Skeletal muscle tissue (tissue), 4 donors: ENCODE data around the gene MTUS2. TPM values are rescaled to one million over a fixed set of nuclear protein-coding genes. Genes with fewer than 3 reads are reported as not detected.

Experiments
- H3K27ac ChIP-seq: one replicate; pipeline ENCODE4 v1.7.0; 2013; ENCODE audit warnings: mild to moderate bottlenecking, low read depth, low read length, inconsistent platforms
- H3K27me3 ChIP-seq, 3 donors: one replicate each; pipeline ENCODE4 v1.7.0; 2013; ENCODE audit warnings: low read length in 3 of 3; ENCODE audit not compliant: control insufficient read depth in 3 of 3, insufficient read depth in 3 of 3
- H3K36me3 ChIP-seq, 3 donors: one replicate each; pipeline ENCODE4 v1.7.0; 2013; ENCODE audit warnings: low read length in 3 of 3; ENCODE audit not compliant: control insufficient read depth in 3 of 3, insufficient read depth in 3 of 3
- H3K4me1 ChIP-seq, 3 donors: one replicate each; pipeline ENCODE4 v1.7.0; 2013; ENCODE audit warnings: low read length in 3 of 3, mild to moderate bottlenecking in 3 of 3; ENCODE audit not compliant: control insufficient read depth in 3 of 3, insufficient read depth in 3 of 3
- H3K4me3 ChIP-seq, 3 donors: one replicate each; pipeline ENCODE4 v1.7.0; 2013; ENCODE audit warnings: low read length in 3 of 3
- H3K9ac ChIP-seq, 3 donors: one replicate each; pipeline ENCODE4 v1.7.0; 2013; ENCODE audit warnings: low read length in 3 of 3, mild to moderate bottlenecking in 3 of 3, moderate library complexity in 2 of 3, low read depth in 1 of 3
- H3K9me3 ChIP-seq, 3 donors: one replicate each; pipeline ENCODE4 v1.7.0; 2013; ENCODE audit warnings: low read length in 3 of 3; ENCODE audit not compliant: control insufficient read depth in 3 of 3
- total RNA-seq: library from RNA; depleted of rRNA; stranded (reverse); fragments of >200 nt; gene quantifications from one replicate; pipeline ENCODE4 v1.2.3, GENCODE V29; 2014
- donor health status: Osteomylitis.

The MTUS2 gene
- total RNA-seq, 1 donor from 2014 or later: 4.2 TPM

DNA sequence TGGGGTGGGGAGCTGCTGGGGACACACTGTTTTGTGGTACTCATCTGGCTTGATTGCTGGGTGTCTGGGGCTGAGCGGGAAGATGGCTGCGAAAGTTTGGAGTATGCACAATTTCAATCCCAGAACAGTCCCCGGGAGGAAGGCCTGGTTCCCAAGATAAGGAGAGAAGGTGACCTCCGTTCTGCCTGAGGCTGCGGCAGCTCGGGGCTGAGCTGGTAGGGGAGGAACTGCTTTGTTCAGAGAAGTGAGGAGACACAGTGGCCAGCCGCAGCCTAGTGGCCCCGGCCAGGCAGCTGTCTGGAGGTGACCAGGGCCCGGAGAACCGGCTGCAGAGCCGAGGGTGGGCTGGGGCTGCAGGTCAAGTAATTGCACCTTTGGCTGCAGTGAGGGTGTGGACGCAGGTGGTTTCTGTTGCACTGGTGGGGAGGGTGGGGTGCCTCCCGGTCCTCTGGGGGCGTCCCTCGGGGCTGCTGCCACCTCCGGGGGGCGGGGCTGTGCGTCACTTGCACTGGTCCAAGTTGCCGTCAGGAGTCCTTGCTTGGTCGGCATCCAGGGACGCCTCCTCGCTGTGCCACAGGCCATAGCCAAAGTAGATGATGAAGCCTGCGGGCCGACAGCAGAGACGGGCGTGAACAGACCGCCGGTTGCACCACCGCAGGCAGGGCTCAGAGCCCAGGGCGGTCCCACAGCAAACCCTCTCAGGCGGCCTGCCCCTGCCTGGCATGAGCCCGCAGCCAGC is 694.0 kb downstream of the MTUS2 start:
- Histone ChIP-seq H3K36me3 (peaks cover 0 to 16% (median 6%) of the 10 kb centered on the region in 3 donors), H3K4me3 (no peak overlapping the region), H3K9ac (no peak overlapping the region), H3K27me3 (peaks cover 0 to 3% (median 0%) of the 10 kb centered on the region in 3 donors), H3K4me1 (no peaks in the 10 kb centered on the region), H3K9me3 (no peaks in the 10 kb centered on the region), H3K27ac (no peak overlapping the region)

- peaks cover 0 to 3% (median 0%) of the 10 kb centered on the region in 3 donors for H3K27me3 ChIP-seq
- no peak overlapping the region for H3K9ac ChIP-seq
- no peaks in the 10 kb centered on the region for H3K9me3 ChIP-seq
- no peak overlapping the region for H3K27ac ChIP-seq
- peaks cover 0 to 16% (median 6%) of the 10 kb centered on the region in 3 donors for H3K36me3 ChIP-seq
- no peaks in the 10 kb centered on the region for H3K4me1 ChIP-seq
- no peak overlapping the region for H3K4me3 ChIP-seq
Measured at GRCh38 chr13:29514720-29515310, 694.7 kb downstream of the MTUS2 start.

- Histone ChIP-seq H3K4me1 (peaks cover 0 to 3% (median 0%) of the 10 kb centered on the region in 3 donors), H3K9ac (no peak overlapping the region), H3K4me3 (no peak overlapping the region), H3K27me3 (peaks cover 0 to 3% (median 0%) of the 10 kb centered on the region in 3 donors), H3K27ac (no peak overlapping the region), H3K9me3 (no peaks in the 10 kb centered on the region), H3K36me3 (peaks cover 0 to 16% (median 6%) of the 10 kb centered on the region in 3 donors)
Measured at GRCh38 chr13:29515372-29515771, 695.2 kb downstream of the MTUS2 start.

- peaks cover 0 to 3% (median 0%) of the 10 kb centered on the region in 3 donors for H3K27me3 ChIP-seq
- H3K27ac ChIP-seq: no peak overlapping the region
- no peak overlapping the region for H3K9ac ChIP-seq
- H3K4me3 ChIP-seq: no peak overlapping the region
- peaks cover 0 to 3% (median 0%) of the 10 kb centered on the region in 3 donors for H3K4me1 ChIP-seq
- no peaks in the 10 kb centered on the region for H3K9me3 ChIP-seq
- H3K36me3 ChIP-seq: peaks cover 0 to 16% (median 6%) of the 10 kb centered on the region in 3 donors
Measured at GRCh38 chr13:29516012-29516411, 695.9 kb downstream of the MTUS2 start.

DNA sequence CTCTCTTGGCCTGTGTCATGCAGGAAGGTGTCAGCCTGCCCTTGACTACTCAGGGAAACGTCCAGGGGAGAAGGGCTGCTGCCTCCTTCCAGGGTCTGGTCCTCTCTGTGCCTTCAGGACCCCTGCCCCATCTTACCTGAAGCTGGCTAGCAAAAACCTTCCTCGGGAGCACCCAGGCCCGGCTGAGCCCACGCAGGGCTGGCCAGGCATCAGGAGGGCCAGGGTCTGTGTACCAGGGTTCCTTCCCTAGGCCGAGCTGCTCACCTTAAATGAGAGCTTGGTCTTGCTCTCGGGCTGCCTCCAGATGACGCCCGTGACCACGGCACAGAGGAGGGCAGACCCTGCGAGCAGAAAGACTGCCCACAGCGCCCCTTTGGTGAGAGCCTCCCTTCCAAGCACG is 696.7 kb downstream of the MTUS2 start:
- peaks cover 0 to 16% (median 6%) of the 10 kb centered on the region in 3 donors for H3K36me3 ChIP-seq

GRCh38 chr13:29519921-29520320 is 699.8 kb downstream of the MTUS2 start:
- no peak overlapping the region for H3K9ac ChIP-seq
- H3K4me3 ChIP-seq: no peak overlapping the region
- peaks cover 0 to 8% (median 3%) of the 10 kb centered on the region in 3 donors for H3K4me1 ChIP-seq
- peaks cover 0 to 1% (median 0%) of the 10 kb centered on the region in 3 donors for H3K27me3 ChIP-seq
- no peak overlapping the region for H3K27ac ChIP-seq
- peaks cover 0 to 2% (median 0%) of the 10 kb centered on the region in 3 donors for H3K9me3 ChIP-seq
- peaks cover 4 to 16% (median 6%) of the 10 kb centered on the region in 3 donors for H3K36me3 ChIP-seq

More for the DNA sequence above, 696.7 kb downstream of the MTUS2 start:
- Histone ChIP-seq H3K9ac (no peak overlapping the region), H3K27me3 (peaks cover 0 to 3% (median 0%) of the 10 kb centered on the region in 3 donors), H3K4me3 (no peak overlapping the region), H3K4me1 (peaks cover 0 to 6% (median 0%) of the 10 kb centered on the region in 3 donors), H3K9me3 (no peaks in the 10 kb centered on the region), H3K27ac (no peak overlapping the region)

DNA sequence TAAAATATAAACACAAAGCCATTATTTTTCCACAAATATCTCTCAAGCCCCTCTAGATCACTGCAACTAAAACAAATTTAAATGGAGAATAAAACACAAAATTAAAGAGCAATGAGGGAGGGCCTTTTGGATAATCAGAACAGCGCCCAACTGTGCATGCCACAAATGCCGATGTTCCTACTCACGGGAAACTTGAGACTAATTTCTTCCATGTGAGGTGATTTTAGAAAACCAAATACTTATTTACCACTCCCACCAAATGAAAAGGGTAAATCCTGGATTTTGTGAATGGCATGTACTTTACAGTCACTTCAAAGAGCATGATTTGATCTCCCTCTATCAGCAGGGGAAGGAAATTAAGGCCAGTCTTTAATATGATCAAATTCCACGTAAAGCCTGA is 700.5 kb downstream of the MTUS2 start:
- peaks cover 4 to 16% (median 6%) of the 10 kb centered on the region in 3 donors for H3K36me3 ChIP-seq
- no peak overlapping the region for H3K9ac ChIP-seq
- H3K27me3 ChIP-seq: no peaks in the 10 kb centered on the region
- no peak overlapping the region for H3K4me3 ChIP-seq
- peaks cover 0 to 8% (median 3%) of the 10 kb centered on the region in 3 donors for H3K4me1 ChIP-seq
- H3K27ac ChIP-seq: no peak overlapping the region
- peaks cover 0 to 2% (median 0%) of the 10 kb centered on the region in 3 donors for H3K9me3 ChIP-seq

DNA sequence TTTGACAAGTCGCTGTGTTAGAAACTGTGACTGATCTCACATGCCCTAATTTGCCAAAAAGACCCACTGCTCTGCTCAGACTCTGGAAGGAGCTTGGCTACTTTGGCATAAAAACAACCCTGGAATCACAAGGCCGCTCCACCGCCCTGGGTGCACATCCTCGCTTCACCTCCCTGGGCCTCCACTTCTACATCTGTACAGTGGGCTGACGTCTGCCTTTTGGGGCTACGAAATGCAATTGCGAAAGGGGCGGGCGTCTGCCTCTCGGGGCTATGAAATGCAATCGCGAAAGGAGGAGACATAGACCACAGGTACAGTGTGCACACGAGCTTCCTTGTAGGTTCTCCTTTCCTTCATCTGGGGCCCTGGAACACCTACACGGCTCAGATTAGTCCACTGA is 701.2 kb downstream of the MTUS2 start:
- no peak overlapping the region for H3K4me3 ChIP-seq
- H3K36me3 ChIP-seq: peaks cover 2 to 11% (median 4%) of the 10 kb centered on the region in 3 donors
- peaks cover 0 to 8% (median 3%) of the 10 kb centered on the region in 3 donors for H3K4me1 ChIP-seq
- H3K27me3 ChIP-seq: no peaks in the 10 kb centered on the region
- H3K9me3 ChIP-seq: peaks cover 0 to 2% (median 0%) of the 10 kb centered on the region in 3 donors
- H3K9ac ChIP-seq: no peak overlapping the region
- peak overlapping the region; percentile 20 for H3K27ac ChIP-seq

- H3K9ac ChIP-seq: no peak overlapping the region
- H3K36me3 ChIP-seq: peaks cover 2 to 6% (median 4%) of the 10 kb centered on the region in 3 donors
- no peak overlapping the region for H3K4me3 ChIP-seq
- H3K4me1 ChIP-seq: peaks cover 0 to 8% (median 3%) of the 10 kb centered on the region in 3 donors
- peak overlapping the region; percentile 74 for H3K27ac ChIP-seq
- peaks cover 0 to 2% (median 0%) of the 10 kb centered on the region in 3 donors for H3K9me3 ChIP-seq
- H3K27me3 ChIP-seq: no peaks in the 10 kb centered on the region
Measured at GRCh38 chr13:29522044-29522685, 702.0 kb downstream of the MTUS2 start.
